ENCODE measurements around the gene VLDLR.

The VLDLR gene

GRCh38 chr9:2642068-2642467 is 20.5 kb downstream of the VLDLR start:
- TF ChIP-seq CTCF (IDR thresholded peaks at IDR 0.05), result no peak

- no peak for TF ChIP-seq CTCF (IDR thresholded peaks at IDR 0.05)
Observed at GRCh38 chr9:2645569-2645968, 24.0 kb downstream of the VLDLR start.

GRCh38 chr9:2655411-2655901 is 33.9 kb downstream of the VLDLR start:
- no peak for TF ChIP-seq CTCF (IDR thresholded peaks at IDR 0.05)

GRCh38 chr9:2657427-2657826 is 35.8 kb downstream of the VLDLR start:
- no peak for TF ChIP-seq CTCF (IDR thresholded peaks at IDR 0.05)

GRCh38 chr9:2662496-2662895 is 40.9 kb downstream of the VLDLR start:
- no peak for TF ChIP-seq CTCF (IDR thresholded peaks at IDR 0.05)

- no peak for TF ChIP-seq CTCF (IDR thresholded peaks at IDR 0.05)
Observed at GRCh38 chr9:2663461-2664173, 42.0 kb downstream of the VLDLR start.

- no peak for TF ChIP-seq CTCF (IDR thresholded peaks at IDR 0.05)
Observed at GRCh38 chr9:2664174-2665065, 42.8 kb downstream of the VLDLR start.
